A549 (cell line): Measurements from ENCODE around the gene FBXO34. TPM values are rescaled to one million over a fixed set of nuclear protein-coding genes. Genes with fewer than 3 reads are reported as not detected.

ENCODE experiments used
- ATAC-seq, 2 experiments: fragments of 200-7000 bp in 1 of 2; fragments of >200 bp in 1 of 2; cut with Nextera tagmentation in 1 of 2; cut with Tn5 transposase in 1 of 2; 3 replicates each; pipeline versions ENCODE4 v1.8.0 to v1.9.1; 2018 to 2020; ENCODE audit warnings: mild to moderate bottlenecking in 1 of 2, moderate library complexity in 1 of 2
- CTCF ChIA-PET: fragments of 300-600 bp; sonication (Branson Sonifier 250); formaldehyde crosslinking; extraction: SDS; loops from one replicate; lab custom pipeline; 2021; ENCODE audit warnings: antibody characterized with exemption, inconsistent platforms; lab: Yijun Ruan, JAX
- POLR2A ChIA-PET: fragments of 350-600 bp; formaldehyde crosslinking; extraction: SDS; loops from one replicate; lab custom pipeline; 2021; ENCODE audit warnings: antibody characterized with exemption, inconsistent platforms; lab: Yijun Ruan, JAX
- DNase-seq, 2 experiments: peaks; one replicate each; pipeline versions ENCODE4 v3.0.0 to v3.0.0-alpha.2; 2011 to 2016; ENCODE audit warnings: low read depth in 1 of 2, low spot score in 1 of 2
- FAIRE-seq: peaks from 2 replicates; lab custom pipeline; 2011; peaks lifted over from hg19 to GRCh38; lab: Jason Lieb, UNC
- H3K27ac ChIP-seq, 2 experiments: fragments of >200 bp; sonication (Bioruptor Twin); formaldehyde crosslinking; 3 replicates each; pipeline ENCODE4 v1.5.1; 2016 to 2017
- H3K4me1 ChIP-seq: fragments of >200 bp; sonication (Bioruptor Twin); formaldehyde crosslinking; 3 replicates; pipeline ENCODE4 v1.6.1; 2016
- H3K4me2 ChIP-seq: fragments of >200 bp; sonication (Bioruptor Twin); formaldehyde crosslinking; 3 replicates; pipeline ENCODE4 v1.6.1; 2016
- H3K4me3 ChIP-seq: fragments of >200 bp; sonication (Bioruptor Twin); formaldehyde crosslinking; 3 replicates; pipeline ENCODE4 v1.5.1; 2016
- H3K9me3 ChIP-seq: fragments of >200 bp; sonication (Bioruptor Twin); formaldehyde crosslinking; 3 replicates; pipeline ENCODE4 v1.6.1; 2016
- BCL3 ChIP-seq: fragments of >200 bp; sonication (Bioruptor Twin); formaldehyde crosslinking; IDR thresholded peaks from 3 replicates; pipeline ENCODE4 v1.6.1; 2016
- CEBPB ChIP-seq, 2 experiments: fragments of >200 bp in 1 of 2; sonication (Bioruptor Twin) in 1 of 2; formaldehyde crosslinking in 1 of 2; IDR thresholded peaks; 2 replicates each; pipeline ENCODE4 v1.6.1; 2012 to 2016
- CTCF ChIP-seq: fragments of >200 bp; sonication (Bioruptor Twin); formaldehyde crosslinking; IDR thresholded peaks from 3 replicates; pipeline ENCODE4 v1.5.1; 2016
- ESRRA ChIP-seq: fragments of 150-350 bp; IDR thresholded peaks from 2 replicates; pipeline ENCODE4 v1.6.1; 2014; ENCODE audit warnings: mild to moderate bottlenecking, low read length, borderline replicate concordance
- FOSB ChIP-seq: fragments of 250-450 bp; sonication (Bioruptor Pico); IDR thresholded peaks from 2 replicates; pipeline ENCODE4 v1.5.0; 2020; ENCODE audit warnings: mild to moderate bottlenecking, moderate library complexity
- HDAC2 ChIP-seq: fragments of 200-600 bp; sonication (generic); IDR thresholded peaks from 2 replicates; pipeline ENCODE4 v1.6.1; 2016
- HMGXB4 ChIP-seq: fragments of 250-450 bp; sonication (Bioruptor Pico); IDR thresholded peaks from 2 replicates; pipeline ENCODE4 v1.5.0; 2021; ENCODE audit warnings: mild to moderate bottlenecking, moderate library complexity, borderline replicate concordance
- HOXA7 ChIP-seq: fragments of 250-450 bp; sonication (Bioruptor Pico); IDR thresholded peaks from 2 replicates; pipeline ENCODE4 v1.5.0; 2020; ENCODE audit warnings: mild to moderate bottlenecking, moderate library complexity
- HOXB5 ChIP-seq: fragments of 250-450 bp; sonication (Bioruptor Pico); IDR thresholded peaks from 2 replicates; pipeline ENCODE4 v1.5.0; 2020; ENCODE audit warnings: mild to moderate bottlenecking, moderate library complexity
- JUN ChIP-seq, 2 experiments: fragments of >200 bp; sonication (Bioruptor Twin); formaldehyde crosslinking; IDR thresholded peaks; 2 replicates in 1 of 2; 3 replicates in 1 of 2; pipeline ENCODE4 v1.6.1; 2016 to 2017
- KDM1A ChIP-seq: fragments of 200-600 bp; sonication (generic); IDR thresholded peaks from 2 replicates; pipeline ENCODE4 v1.6.1; 2016; ENCODE audit warnings: low read depth, mild to moderate bottlenecking
- MAZ ChIP-seq: fragments of 150-350 bp; IDR thresholded peaks from 2 replicates; pipeline ENCODE4 v1.6.1; 2014; ENCODE audit warnings: antibody characterized with exemption, low read depth, low read length, borderline replicate concordance
- NPAS2 ChIP-seq: fragments of 250-450 bp; sonication (Bioruptor Pico); IDR thresholded peaks from 2 replicates; pipeline ENCODE4 v1.8.0; 2022; ENCODE audit warnings: mild to moderate bottlenecking, moderate library complexity, borderline replicate concordance
- NR3C1 ChIP-seq: fragments of >200 bp; sonication (Bioruptor Twin); formaldehyde crosslinking; IDR thresholded peaks from 3 replicates; pipeline ENCODE4 v1.6.1; 2017
- PBX3 ChIP-seq: IDR thresholded peaks from 2 replicates; pipeline ENCODE4 v1.6.1; 2012
- POLR2A ChIP-seq: IDR thresholded peaks from 2 replicates; pipeline ENCODE4 v1.6.1; 2012; ENCODE audit warnings: mild to moderate bottlenecking, low read length
- RARB ChIP-seq: fragments of 250-450 bp; sonication (Bioruptor Pico); IDR thresholded peaks from 2 replicates; pipeline ENCODE4 v1.8.0; 2021; ENCODE audit warnings: mild to moderate bottlenecking, moderate library complexity
- RCOR1 ChIP-seq: fragments of 150-350 bp; IDR thresholded peaks from 2 replicates; pipeline ENCODE4 v1.6.1; 2014; ENCODE audit warnings: antibody characterized with exemption, low read length, low read depth
- REST ChIP-seq: fragments of 200-600 bp; sonication (generic); IDR thresholded peaks from 2 replicates; pipeline ENCODE4 v1.6.1; 2016; ENCODE audit warnings: antibody characterized with exemption, mild to moderate bottlenecking, moderate library complexity
- SREBF2 ChIP-seq: fragments of 450-650 bp; IDR thresholded peaks from 2 replicates; pipeline ENCODE4 v1.6.1; 2014; ENCODE audit warnings: mild to moderate bottlenecking, moderate library complexity
- TFCP2L1 ChIP-seq: fragments of 250-450 bp; sonication (Bioruptor Pico); IDR thresholded peaks from 2 replicates; pipeline ENCODE4 v1.5.0; 2021; ENCODE audit warnings: mild to moderate bottlenecking
- ZC3H11A ChIP-seq: fragments of 450-650 bp; IDR thresholded peaks from 2 replicates; pipeline ENCODE4 v1.6.1; 2014; ENCODE audit warnings: antibody characterized with exemption, mild to moderate bottlenecking
- ZFP36 ChIP-seq: fragments of 450-650 bp; IDR thresholded peaks from 2 replicates; pipeline ENCODE4 v1.6.1; 2014; ENCODE audit warnings: borderline replicate concordance; ENCODE audit not compliant: partially characterized antibody
- ZSCAN20 ChIP-seq: fragments of 250-450 bp; sonication (Bioruptor Pico); IDR thresholded peaks from 2 replicates; pipeline ENCODE4 v1.8.0; 2022; ENCODE audit warnings: mild to moderate bottlenecking, moderate library complexity
- WGBS: methylation state at CpG from one replicate; pipeline ENCODE4 v1.1.6; 2017; ENCODE audit errors: missing lambda C conversion rate; 5-methylcytosine and 5-hydroxymethylcytosine counted together
- polyA plus RNA-seq, 4 experiments: library from polyadenylated mRNA; depleted of rRNA in 3 of 4; stranded (reverse); fragments of >200 nt; fragmentation: RNase III in 1 of 4; extraction: RNeasy Plus Mini Kit Qiagen cat#74134 plus additional on column Dnase treatment in 1 of 4; gene quantifications; 2 replicates in 3 of 4; 3 replicates in 1 of 4; pipeline ENCODE4 v1.2.3, GENCODE V29; 2011 to 2017

FBXO34 gene
- polyA plus RNA-seq, 2 of the 4 experiments (the other 2 are of a cell fraction), result 15.4 to 28.0 TPM

- Histone ChIP-seq H3K4me1 (peaks cover under 1% of the 10 kb centered on the region; the same call in 2 of the 3 replicates), H3K4me3 (no peak overlapping the region), H3K9me3 (peaks cover 9% of the 10 kb centered on the region), H3K4me2 (no peak overlapping the region), H3K27ac (no peak overlapping the region)
- ATAC-seq (no peak), FAIRE-seq (no peak), DNase-seq (no peak)
- 90% methylated on average over 5 of the region's 5 CpGs for WGBS
- POLR2A ChIA-PET, result no interaction called here
- TF ChIP-seq BCL3 (no peak), PBX3 (no peak), HOXA7 (CRISPR knock-in tag) (no peak), FOSB (CRISPR knock-in tag) (no peak), ZSCAN20 (no peak), HDAC2 (no peak), TFCP2L1 (CRISPR knock-in tag) (no peak), RCOR1 (no peak), CEBPB (IDR thresholded peaks at IDR 0.05) (no peak), NR3C1 (no peak), SREBF2 (no peak), ESRRA (no peak), NPAS2 (CRISPR knock-in tag) (no peak), HOXB5 (CRISPR knock-in tag) (no peak), REST (no peak), ZFP36 (no peak), ZC3H11A (no peak), HMGXB4 (no peak), RARB (CRISPR knock-in tag) (no peak), JUN (IDR thresholded peaks at IDR 0.05) (no peak)
- CTCF ChIA-PET, result interaction anchor here (1.0 kb wide), 1 partner anchor 36 kb away, joined by 4 read pairs; no protein-coding TSS in a partner anchor
Measured at GRCh38 chr14:55306938-55307589, 35.8 kb downstream of the FBXO34 start.

- CTCF ChIA-PET, result interaction anchor here (1.1 kb wide), 1 partner anchor 45 kb away, joined by 3 read pairs; no protein-coding TSS in a partner anchor
- no peak overlapping the region for H3K4me3 ChIP-seq
- TF ChIP-seq ESRRA, result no peak
- TF ChIP-seq POLR2A, result no peak
- TF ChIP-seq RARB (CRISPR knock-in tag), result no peak
- no peak for TF ChIP-seq REST
- TF ChIP-seq MAZ, result no peak
- no peak for TF ChIP-seq HOXA7 (CRISPR knock-in tag)
- TF ChIP-seq KDM1A, result no peak
- no peak for TF ChIP-seq CTCF
- TF ChIP-seq TFCP2L1 (CRISPR knock-in tag), result no peak
Measured at GRCh38 chr14:55309154-55309553, 37.9 kb downstream of the FBXO34 start.

More at GRCh38 chr14:55309154-55309553, 37.9 kb downstream of the FBXO34 start:
- no peak for DNase-seq
- POLR2A ChIA-PET, result no interaction called here
- H3K9me3 ChIP-seq, result peaks cover 24% of the 10 kb centered on the region
- 89% methylated on average over 2 of the region's 2 CpGs for WGBS
- no peak overlapping the region for H3K27ac ChIP-seq
- no peaks in the 10 kb centered on the region for H3K4me1 ChIP-seq
- no peak overlapping the region for H3K4me2 ChIP-seq
- no peak for ATAC-seq
- no peak for FAIRE-seq
